HepG2 (cell line): Measurements from ENCODE around the gene SPAG9. TPM values are rescaled to one million over a fixed set of nuclear protein-coding genes. Genes with fewer than 3 reads are reported as not detected.

Source experiments
- ATAC-seq: fragments of 200-7000 bp; cut with Tn5 transposase; 3 replicates; pipeline ENCODE4 v1.9.1; 2020; ENCODE audit warnings: mild to moderate bottlenecking, moderate library complexity
- BruUV-seq: library from RNA; stranded (reverse); fragments of 400-500 nt; replicated peaks from 2 replicates; lab custom pipeline; 2021; lab: Mats Ljungman, UMichigan
- CTCF ChIA-PET: fragments of 300-600 bp; formaldehyde crosslinking; extraction: SDS; loops from one replicate; lab custom pipeline; 2021; ENCODE audit warnings: low total read pairs, inconsistent platforms, low intra/inter-chr PET ratio; lab: Yijun Ruan, JAX
- POLR2A ChIA-PET: fragments of 350-600 bp; sonication (Branson Sonifier 250); formaldehyde crosslinking; loops from one replicate; lab custom pipeline; 2020; ENCODE audit warnings: antibody characterized with exemption, inconsistent platforms; lab: Yijun Ruan, JAX
- DNase-seq: peaks from one replicate; pipeline ENCODE4 v3.0.0-alpha.2; 2015; ENCODE audit warnings: low spot score
- FAIRE-seq: peaks from 3 replicates; lab custom pipeline; 2011; peaks lifted over from hg19 to GRCh38; lab: Jason Lieb, UNC
- H2AFZ ChIP-seq: one replicate; pipeline ENCODE4 v1.6.1; 2011; ENCODE audit warnings: low read length, inconsistent platforms
- H3K27ac ChIP-seq: fragments of 300-600 bp; 3 replicates; pipeline ENCODE4 v1.8.0; 2011; ENCODE audit warnings: mixed run types, mild to moderate bottlenecking, mixed read lengths, low read length, inconsistent platforms; ENCODE audit not compliant: insufficient read depth; ENCODE audit errors: extremely low read length
- H3K27me3 ChIP-seq, 2 experiments: fragments of 200-600 bp in 1 of 2; 2 replicates in 1 of 2; 3 replicates in 1 of 2; pipeline versions ENCODE4 v1.6.0 to v1.8.0; 2011; ENCODE audit warnings: low read length in 2 of 2, mild to moderate bottlenecking in 2 of 2, moderate library complexity in 2 of 2, inconsistent platforms in 1 of 2; ENCODE audit not compliant: insufficient read depth in 2 of 2, control insufficient read depth in 1 of 2
- H3K36me3 ChIP-seq, 2 experiments: fragments of 200-600 bp in 1 of 2; replicated peaks in 1 of 2; 2 replicates in 1 of 2; 3 replicates in 1 of 2; pipeline versions ENCODE4 v1.5.1 to v1.8.0; 2011; ENCODE audit warnings: low read length in 2 of 2, inconsistent platforms in 1 of 2; ENCODE audit not compliant: insufficient read depth in 2 of 2, control insufficient read depth in 1 of 2
- H3K4me1 ChIP-seq: 2 replicates; pipeline ENCODE4 v1.5.1; 2012; ENCODE audit warnings: low read length, inconsistent platforms; ENCODE audit not compliant: insufficient read depth
- H3K4me2 ChIP-seq: 2 replicates; pipeline ENCODE4 v1.6.0; 2011; ENCODE audit warnings: low read depth, low read length, inconsistent platforms
- H3K4me3 ChIP-seq, 3 experiments: fragments of 200-600 bp in 1 of 3; sonication (generic), shearing (Covaris generic) in 1 of 3; replicated peaks in 1 of 3; 2 replicates each; pipeline ENCODE4 v1.5.1; 2011 to 2016; ENCODE audit warnings: low read length in 3 of 3, inconsistent platforms in 2 of 3, low read depth in 2 of 3, mild to moderate bottlenecking in 2 of 3, control low read depth in 1 of 3, mixed read lengths in 1 of 3; ENCODE audit not compliant: insufficient read depth in 1 of 3
- H3K79me2 ChIP-seq: one replicate; pipeline ENCODE4 v1.6.1; 2011; ENCODE audit warnings: low read length, inconsistent platforms; ENCODE audit not compliant: insufficient read depth
- H3K9ac ChIP-seq: 2 replicates; pipeline ENCODE4 v1.6.0; 2011; ENCODE audit warnings: mild to moderate bottlenecking, low read depth, low read length, inconsistent platforms; ENCODE audit not compliant: insufficient read depth
- H3K9me3 ChIP-seq: 2 replicates; pipeline ENCODE4 v1.5.1; 2012; ENCODE audit warnings: mild to moderate bottlenecking, low read length
- H4K20me1 ChIP-seq: 2 replicates; pipeline ENCODE4 v1.6.0; 2011; ENCODE audit warnings: inconsistent platforms, mild to moderate bottlenecking, low read length, moderate library complexity; ENCODE audit not compliant: insufficient read depth
- AHDC1 ChIP-seq: sonication (generic); formaldehyde crosslinking; IDR thresholded peaks from 2 replicates; pipeline ENCODE4 v1.5.1; 2020; ENCODE audit warnings: mild to moderate bottlenecking, missing genetic modification reagents, borderline replicate concordance
- CHD4 ChIP-seq: fragments of 200-600 bp; sonication (generic); IDR thresholded peaks from 2 replicates; pipeline ENCODE4 v1.7.0; 2017; ENCODE audit warnings: mild to moderate bottlenecking, low read length, borderline replicate concordance
- HIC2 ChIP-seq: sonication (generic); formaldehyde crosslinking; IDR thresholded peaks from 2 replicates; pipeline ENCODE4 v1.9.0; 2022; ENCODE audit warnings: low read depth, missing genetic modification reagents
- MEIS2 ChIP-seq: sonication (generic); formaldehyde crosslinking; IDR thresholded peaks from 2 replicates; pipeline ENCODE4 v1.9.0; 2021; ENCODE audit warnings: mild to moderate bottlenecking, missing genetic modification reagents
- PHF21A ChIP-seq: sonication (generic); formaldehyde crosslinking; IDR thresholded peaks from 2 replicates; pipeline ENCODE4 v1.5.0; 2020; ENCODE audit warnings: mild to moderate bottlenecking, missing genetic modification reagents
- POLR2AphosphoS2 ChIP-seq: IDR thresholded peaks from 2 replicates; pipeline ENCODE4 v1.6.1; 2011; ENCODE audit warnings: low read depth, low read length, improper control_type of control experiment
- ZNF350 ChIP-seq: sonication (generic); formaldehyde crosslinking; IDR thresholded peaks from 2 replicates; pipeline ENCODE4 v1.4.0; 2020; ENCODE audit warnings: mild to moderate bottlenecking, low read depth, missing genetic modification reagents, borderline replicate concordance
- ZNF597 ChIP-seq: sonication (generic); formaldehyde crosslinking; IDR thresholded peaks from 2 replicates; pipeline ENCODE4 v1.5.0; 2020; ENCODE audit warnings: missing genetic modification reagents
- WGBS: methylation state at CpG from one replicate; pipeline ENCODE4 v1.1.6; 2017; ENCODE audit warnings: low lambda C conversion rate; 5-methylcytosine and 5-hydroxymethylcytosine counted together
- in situ Hi-C: cut with HindIII; loops from 2 replicates; pipeline ENCODE4 v1.10.0; 2017; ENCODE audit warnings: low pct_unique_long_range_greater_than_20kb; ENCODE audit not compliant: extremely low pct_ligation_motif_present
- intact Hi-C: fragments of 100-400 bp; cut with micrococcal nuclease; formaldehyde crosslinking; loops from one replicate; pipeline ENCODE4 v1.10.0; 2022; ENCODE audit not compliant: unreplicated experiment
- polyA plus RNA-seq, 8 experiments: library from polyadenylated mRNA; depleted of rRNA in 3 of 8; stranded (reverse) in 7 of 8; unstranded in 1 of 8; fragments of >200 nt; fragmentation: Illumina TruSeq in 4 of 8; extraction: Trizol in 4 of 8; gene quantifications; 2 replicates each; pipeline versions ENCODE4 v1.2.1 to v1.2.3, GENCODE V29; 2011 to 2016; ENCODE audit warnings: low read depth in 4 of 8, missing spikeins in 1 of 8, mixed read lengths in 1 of 8; ENCODE audit not compliant: insufficient read depth in 1 of 8
- total RNA-seq, 5 experiments: library from RNA; depleted of rRNA; stranded (reverse); fragments of >200 nt; fragmentation: Illumina TruSeq; extraction: Trizol; gene quantifications; 2 replicates each; pipeline ENCODE4 v1.2.3, GENCODE V29; 2016; ENCODE audit warnings: low read depth in 1 of 5

The SPAG9 gene
- total and polyA plus RNA-seq, 2 of the 13 experiments (the other 11 are each of a cell fraction or from before 2014, with no cell fraction given) = 43.2 to 78.6 TPM

GRCh38 chr17:51035431-51035830, 85.2 kb downstream of the SPAG9 start:
- ChIA-PET POLR2A (no interaction called here), CTCF (no interaction called here)
- in situ Hi-C loops (no loop called here), intact Hi-C loops (no loop called here)
- no peak for TF ChIP-seq HIC2 (CRISPR knock-in tag)
- Histone ChIP-seq H3K27ac (no peak overlapping the region), H3K9ac (no peak overlapping the region), H3K4me1 (no peaks in the 10 kb centered on the region), H3K36me3 (peaks cover 6 to 45% of the 10 kb centered on the region in 2 experiments), H3K27me3 (no peaks in the 10 kb centered on the region), H3K4me3 (no peak overlapping the region), H3K79me2 (no peaks in the 10 kb centered on the region), H3K9me3 (no peaks in the 10 kb centered on the region), H2AFZ (no peak overlapping the region), H4K20me1 (no peaks in the 10 kb centered on the region), H3K4me2 (no peak overlapping the region)
- FAIRE-seq = no peak
- no TSS peak for BruUV-seq
- no peak for ATAC-seq
- DNase-seq = no peak

GRCh38 chr17:51034800-51035199, 85.9 kb downstream of the SPAG9 start:
- FAIRE-seq (no peak), ATAC-seq (no peak), DNase-seq (no peak)
- Histone ChIP-seq H3K4me1 (no peaks in the 10 kb centered on the region), H3K9me3 (no peaks in the 10 kb centered on the region), H3K36me3 (peaks cover 6 to 39% of the 10 kb centered on the region in 2 experiments), H3K9ac (no peak overlapping the region), H3K27ac (no peak overlapping the region), H4K20me1 (no peaks in the 10 kb centered on the region), H3K4me3 (no peak overlapping the region), H3K4me2 (no peak overlapping the region), H3K27me3 (no peaks in the 10 kb centered on the region), H3K79me2 (no peaks in the 10 kb centered on the region), H2AFZ (no peak overlapping the region)
- 95% methylated on average over 2 of the region's 2 CpGs for WGBS
- no TSS peak for BruUV-seq
- in situ Hi-C loops (no loop called here), intact Hi-C loops (no loop called here)
- ChIA-PET CTCF (no interaction called here), POLR2A (no interaction called here)
- no peak for TF ChIP-seq AHDC1 (CRISPR knock-in tag)
- no peak for TF ChIP-seq ZNF597
- no peak for TF ChIP-seq MEIS2 (CRISPR knock-in tag)
- TF ChIP-seq POLR2AphosphoS2 = no peak
- TF ChIP-seq ZNF350 (CRISPR knock-in tag) = no peak
- no peak for TF ChIP-seq CHD4
- TF ChIP-seq PHF21A (CRISPR knock-in tag) = no peak
